IMR-90 (cell line): Measurements from ENCODE around the gene IL4R. TPM values are rescaled to one million over a fixed set of nuclear protein-coding genes. Genes with fewer than 3 reads are reported as not detected.

Experiments
- ATAC-seq: fragments of 200-7000 bp; cut with Tn5 transposase; 2 replicates; pipeline ENCODE4 v1.9.1; 2020; ENCODE audit warnings: low read depth, mild to moderate bottlenecking, moderate library complexity
- BruUV-seq: library from RNA; stranded (reverse); fragments of 400-500 nt; replicated peaks from 2 replicates; lab custom pipeline; 2021; lab: Mats Ljungman, UMichigan
- CTCF ChIA-PET: fragments of 300-600 bp; formaldehyde crosslinking; extraction: SDS; loops from one replicate; lab custom pipeline; 2021; ENCODE audit warnings: antibody characterized with exemption; lab: Yijun Ruan, JAX
- POLR2A ChIA-PET: fragments of 300-600 bp; sonication (Branson Sonifier 250); formaldehyde crosslinking; loops from one replicate; lab custom pipeline; 2022; ENCODE audit warnings: antibody characterized with exemption; ENCODE audit not compliant: unreplicated experiment; lab: Charles Lee
- DNase-seq: peaks from one replicate; pipeline ENCODE4 v3.0.0; 2013
- H2AFZ ChIP-seq: replicated peaks from 2 replicates; pipeline ENCODE3; 2013; ENCODE audit warnings: low read length, mild to moderate bottlenecking; ENCODE audit not compliant: poor library complexity
- H2AK5ac ChIP-seq: 2 replicates; pipeline ENCODE4 v1.6.1; 2013; ENCODE audit warnings: low read depth, low read length, inconsistent platforms
- H2AK9ac ChIP-seq: replicated peaks from 2 replicates; pipeline ENCODE3; 2013; ENCODE audit warnings: mild to moderate bottlenecking, low read depth, low read length, moderate library complexity; ENCODE audit not compliant: poor library complexity
- H2BK120ac ChIP-seq: 2 replicates; pipeline ENCODE4 v1.6.1; 2013; ENCODE audit warnings: low read depth, low read length, inconsistent platforms
- H2BK15ac ChIP-seq: 3 replicates; pipeline ENCODE4 v1.6.1; 2013; ENCODE audit warnings: low read depth, low read length, inconsistent platforms
- H2BK20ac ChIP-seq: 2 replicates; pipeline ENCODE4 v1.6.1; 2013; ENCODE audit warnings: low read depth, mild to moderate bottlenecking, inconsistent platforms, low read length, moderate library complexity
- H2BK5ac ChIP-seq: 2 replicates; pipeline ENCODE4 v1.6.1; 2013; ENCODE audit warnings: mild to moderate bottlenecking, low read depth, low read length, inconsistent platforms; ENCODE audit not compliant: poor library complexity, severe bottlenecking
- H3K14ac ChIP-seq: replicated peaks from 2 replicates; pipeline ENCODE4 v1.6.1; 2013; ENCODE audit warnings: low read depth, low read length, inconsistent platforms
- H3K18ac ChIP-seq: 2 replicates; pipeline ENCODE4 v1.6.1; 2013; ENCODE audit warnings: low read depth, low read length, control low read depth
- H3K23ac ChIP-seq: 2 replicates; pipeline ENCODE4 v1.6.1; 2013; ENCODE audit warnings: low read depth, low read length, inconsistent platforms
- H3K27ac ChIP-seq: 2 replicates; pipeline ENCODE4 v1.5.1; 2013; ENCODE audit warnings: mild to moderate bottlenecking, control low read depth, low read length; ENCODE audit not compliant: insufficient read depth
- H3K27me3 ChIP-seq: 2 replicates; pipeline ENCODE4 v1.6.1; 2013; ENCODE audit warnings: low read length; ENCODE audit not compliant: control insufficient read depth, insufficient read depth
- H3K36me3 ChIP-seq: 2 replicates; pipeline ENCODE4 v1.6.1; 2013; ENCODE audit warnings: low read length, mixed read lengths; ENCODE audit not compliant: control insufficient read depth, insufficient read depth
- H3K4ac ChIP-seq: 2 replicates; pipeline ENCODE4 v1.6.1; 2013; ENCODE audit warnings: low read depth, low read length, inconsistent platforms
- H3K4me1 ChIP-seq: 2 replicates; pipeline ENCODE4 v1.6.1; 2013; ENCODE audit warnings: low read length, mixed read lengths; ENCODE audit not compliant: control insufficient read depth, insufficient read depth
- H3K4me2 ChIP-seq: 2 replicates; pipeline ENCODE4 v1.6.1; 2013; ENCODE audit warnings: low read depth, mild to moderate bottlenecking, control low read depth, low read length, moderate library complexity
- H3K4me3 ChIP-seq: 2 replicates; pipeline ENCODE4 v1.5.1; 2013; ENCODE audit warnings: low read depth, mild to moderate bottlenecking, control low read depth, low read length, moderate library complexity; ENCODE audit not compliant: insufficient read depth
- H3K56ac ChIP-seq: 2 replicates; pipeline ENCODE4 v1.6.1; 2013; ENCODE audit warnings: low read length, inconsistent platforms; ENCODE audit not compliant: insufficient read depth; ENCODE audit errors: extremely low read depth
- H3K79me1 ChIP-seq, 2 experiments: 2 replicates each; pipeline ENCODE4 v1.6.1; 2013; ENCODE audit warnings: low read length in 2 of 2, inconsistent platforms in 1 of 2, low read depth in 1 of 2
- H3K9ac ChIP-seq: 2 replicates; pipeline ENCODE4 v1.6.1; 2013; ENCODE audit warnings: low read depth, low read length, control low read depth
- H3K9me1 ChIP-seq: 2 replicates; pipeline ENCODE4 v1.6.1; 2013; ENCODE audit warnings: low read length, inconsistent platforms; ENCODE audit not compliant: insufficient read depth
- H3K9me3 ChIP-seq: 2 replicates; pipeline ENCODE4 v1.6.1; 2013; ENCODE audit warnings: low read length; ENCODE audit not compliant: control insufficient read depth, insufficient read depth
- H4K20me1 ChIP-seq: 2 replicates; pipeline ENCODE4 v1.6.1; 2013; ENCODE audit warnings: low read length, inconsistent platforms; ENCODE audit not compliant: insufficient read depth
- H4K5ac ChIP-seq: 2 replicates; pipeline ENCODE4 v1.6.1; 2013; ENCODE audit warnings: mild to moderate bottlenecking, low read depth, low read length, control low read depth
- H4K8ac ChIP-seq, 2 experiments: 2 replicates each; pipeline ENCODE4 v1.6.1; 2013; ENCODE audit warnings: low read depth in 2 of 2, low read length in 2 of 2, control low read depth in 1 of 2, inconsistent platforms in 1 of 2
- H4K91ac ChIP-seq: 2 replicates; pipeline ENCODE4 v1.6.1; 2013; ENCODE audit warnings: low read depth, low read length, inconsistent platforms; ENCODE audit not compliant: insufficient read depth
- BHLHE40 ChIP-seq: fragments of 150-350 bp; IDR thresholded peaks from 2 replicates; pipeline ENCODE4 v1.6.1; 2016; ENCODE audit warnings: mild to moderate bottlenecking, low read depth, low read length
- CEBPB ChIP-seq: IDR thresholded peaks from 2 replicates; pipeline ENCODE4 v1.6.1; 2012; ENCODE audit warnings: low read depth, low read length, improper control_type of control experiment
- CHD1 ChIP-seq: IDR thresholded peaks from 2 replicates; pipeline ENCODE4 v1.6.1; 2012; ENCODE audit warnings: low read depth, low read length, improper control_type of control experiment
- FOS ChIP-seq: fragments of 150-350 bp; IDR thresholded peaks from 2 replicates; pipeline ENCODE4 v1.6.1; 2016; ENCODE audit warnings: low read depth, low read length
- MAFK ChIP-seq: IDR thresholded peaks from 2 replicates; pipeline ENCODE4 v1.6.1; 2012; ENCODE audit warnings: low read depth, low read length, improper control_type of control experiment
- MAZ ChIP-seq: IDR thresholded peaks from 2 replicates; pipeline ENCODE4 v1.6.1; 2012; ENCODE audit warnings: low read depth, mild to moderate bottlenecking, low read length, improper control_type of control experiment, moderate library complexity, borderline replicate concordance
- MXI1 ChIP-seq: IDR thresholded peaks from 2 replicates; pipeline ENCODE4 v1.6.1; 2012; ENCODE audit warnings: low read depth, mild to moderate bottlenecking, low read length, moderate library complexity, borderline replicate concordance
- NFE2L2 ChIP-seq: fragments of 150-350 bp; IDR thresholded peaks from 2 replicates; pipeline ENCODE4 v1.6.1; 2016; ENCODE audit warnings: low read depth, mild to moderate bottlenecking, low read length
- POLR2A ChIP-seq: IDR thresholded peaks from 2 replicates; pipeline ENCODE4 v1.6.1; 2012; ENCODE audit warnings: mild to moderate bottlenecking, low read depth, low read length
- RAD21 ChIP-seq: IDR thresholded peaks from 2 replicates; pipeline ENCODE4 v1.6.1; 2012; ENCODE audit warnings: low read length, improper control_type of control experiment
- RCOR1 ChIP-seq: IDR thresholded peaks from 2 replicates; pipeline ENCODE4 v1.6.1; 2012; ENCODE audit warnings: mild to moderate bottlenecking, low read length, improper control_type of control experiment; ENCODE audit not compliant: insufficient replicate concordance
- RFX5 ChIP-seq: IDR thresholded peaks from 2 replicates; pipeline ENCODE4 v1.8.0; 2012; ENCODE audit warnings: low read depth, mild to moderate bottlenecking, low read length, moderate library complexity
- SMC3 ChIP-seq: fragments of 150-350 bp; IDR thresholded peaks from 2 replicates; pipeline ENCODE4 v1.6.1; 2016; ENCODE audit warnings: low read depth, mild to moderate bottlenecking, antibody characterized with exemption, low read length, moderate library complexity
- WGBS, 2 experiments: methylation state at CpG; one replicate each; pipeline versions ENCODE4 v1.1.5 to v1.1.7; 2013; ENCODE audit warnings: missing lambda C conversion rate in 2 of 2; ENCODE audit not compliant: insufficient read length in 1 of 2; ENCODE audit errors: extremely low coverage in 2 of 2; 5-methylcytosine and 5-hydroxymethylcytosine counted together
- dilution Hi-C: fragments of 300-500 bp; cut with HindIII; formaldehyde crosslinking; loops from one replicate; pipeline ENCODE4 v1.14.3; 2018; ENCODE audit warnings: low sequenced_read_pairs; ENCODE audit not compliant: unreplicated experiment
- in situ Hi-C: fragments of 300-500 bp; cut with MboI; formaldehyde crosslinking; loops from 3 replicates; pipeline ENCODE4 v1.14.3; 2019; ENCODE audit warnings: low sequenced_read_pairs, inconsistent platforms, mixed read lengths
- intact Hi-C: fragments of 100-400 bp; cut with micrococcal nuclease; formaldehyde crosslinking; loops from 2 replicates; pipeline ENCODE4 v1.10.0; 2022
- polyA plus RNA-seq, 3 experiments: library from polyadenylated mRNA; depleted of rRNA; stranded (reverse); fragments of >200 nt; gene quantifications; 2 replicates each; pipeline ENCODE4 v1.2.3, GENCODE V29; 2012; ENCODE audit warnings: low replicate concordance in 1 of 3
- total RNA-seq: library from RNA; depleted of rRNA; stranded (reverse); fragments of >200 nt; gene quantifications from 2 replicates; pipeline ENCODE4 v1.2.3, GENCODE V29; 2012
- TF ChIP-seq, protein P1 (sequence below): fragments of 150-350 bp; IDR thresholded peaks from 2 replicates; pipeline ENCODE4 v1.6.1; 2017; ENCODE audit warnings: mild to moderate bottlenecking, antibody characterized with exemption, low read length, low read depth
- TF ChIP-seq, protein P2 (sequence below): conservative IDR thresholded peaks from 2 replicates; pipeline ENCODE4 v1.5.1; 2012; ENCODE audit warnings: mild to moderate bottlenecking, low read depth, low read length, improper control_type of control experiment
- TF ChIP-seq, protein P3 (sequence below): fragments of 150-350 bp; IDR thresholded peaks from 2 replicates; pipeline ENCODE4 v1.6.1; 2016; ENCODE audit warnings: low read depth, mild to moderate bottlenecking, low read length, moderate library complexity, borderline replicate concordance

The IL4R gene
- total and polyA plus RNA-seq, 2 of the 4 experiments (the other 2 are of a cell fraction): 6.3 to 18.7 TPM

DNA sequence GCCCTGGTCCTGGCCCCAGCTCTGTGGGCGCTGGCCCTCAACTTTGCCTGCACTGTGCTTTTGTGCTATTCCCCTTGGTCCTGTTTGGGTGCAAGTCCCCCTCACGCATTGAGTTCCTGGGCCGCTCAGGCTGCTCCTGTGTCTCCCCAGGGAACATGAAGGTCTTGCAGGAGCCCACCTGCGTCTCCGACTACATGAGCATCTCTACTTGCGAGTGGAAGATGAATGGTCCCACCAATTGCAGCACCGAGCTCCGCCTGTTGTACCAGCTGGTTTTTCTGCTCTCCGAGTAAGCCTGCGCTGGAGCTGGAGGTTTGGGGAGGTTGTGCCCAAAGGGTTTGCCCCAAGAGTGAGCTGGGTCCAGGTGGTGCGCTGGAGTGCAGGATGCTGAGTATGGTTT, 28.2 kb downstream of the IL4R start:
- Histone ChIP-seq H2AK5ac (no peak overlapping the region), H3K18ac (no peak overlapping the region), H2BK15ac (no peak overlapping the region), H4K91ac (no peak overlapping the region), H3K27me3 (no peaks in the 10 kb centered on the region), H3K9me3 (no peaks in the 10 kb centered on the region), H3K9ac (no peak overlapping the region), H2BK5ac (no peak overlapping the region), H3K14ac (no peak overlapping the region), H4K8ac (no peak overlapping the region), H2AK9ac (peak overlapping the region; percentile 50), H3K56ac (no peak overlapping the region), H2AFZ (no peak overlapping the region), H4K5ac (no peak overlapping the region), H3K4me3 (no peak overlapping the region), H3K27ac (no peak overlapping the region), H3K23ac (no peak overlapping the region), H3K4me2 (no peak overlapping the region), H2BK120ac (no peak overlapping the region), H3K36me3 (peaks cover 82% of the 10 kb centered on the region), H4K20me1 (peaks cover 11% of the 10 kb centered on the region; the same call in 1 of the 2 replicates), H2BK20ac (no peak overlapping the region), H3K9me1 (peaks cover 22% of the 10 kb centered on the region), H3K79me1 (peaks cover 49 to 78% of the 10 kb centered on the region in 2 experiments), H3K4me1 (no peaks in the 10 kb centered on the region), H3K4ac (no peak overlapping the region)
- no peak for TF ChIP-seq NFE2L2
- TF ChIP-seq, protein P1, sequence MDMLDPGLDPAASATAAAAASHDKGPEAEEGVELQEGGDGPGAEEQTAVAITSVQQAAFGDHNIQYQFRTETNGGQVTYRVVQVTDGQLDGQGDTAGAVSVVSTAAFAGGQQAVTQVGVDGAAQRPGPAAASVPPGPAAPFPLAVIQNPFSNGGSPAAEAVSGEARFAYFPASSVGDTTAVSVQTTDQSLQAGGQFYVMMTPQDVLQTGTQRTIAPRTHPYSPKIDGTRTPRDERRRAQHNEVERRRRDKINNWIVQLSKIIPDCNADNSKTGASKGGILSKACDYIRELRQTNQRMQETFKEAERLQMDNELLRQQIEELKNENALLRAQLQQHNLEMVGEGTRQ: no peak
- TF ChIP-seq MAFK: no peak
- TF ChIP-seq CEBPB: no peak
- TF ChIP-seq MXI1: no peak
- TF ChIP-seq, protein P2, sequence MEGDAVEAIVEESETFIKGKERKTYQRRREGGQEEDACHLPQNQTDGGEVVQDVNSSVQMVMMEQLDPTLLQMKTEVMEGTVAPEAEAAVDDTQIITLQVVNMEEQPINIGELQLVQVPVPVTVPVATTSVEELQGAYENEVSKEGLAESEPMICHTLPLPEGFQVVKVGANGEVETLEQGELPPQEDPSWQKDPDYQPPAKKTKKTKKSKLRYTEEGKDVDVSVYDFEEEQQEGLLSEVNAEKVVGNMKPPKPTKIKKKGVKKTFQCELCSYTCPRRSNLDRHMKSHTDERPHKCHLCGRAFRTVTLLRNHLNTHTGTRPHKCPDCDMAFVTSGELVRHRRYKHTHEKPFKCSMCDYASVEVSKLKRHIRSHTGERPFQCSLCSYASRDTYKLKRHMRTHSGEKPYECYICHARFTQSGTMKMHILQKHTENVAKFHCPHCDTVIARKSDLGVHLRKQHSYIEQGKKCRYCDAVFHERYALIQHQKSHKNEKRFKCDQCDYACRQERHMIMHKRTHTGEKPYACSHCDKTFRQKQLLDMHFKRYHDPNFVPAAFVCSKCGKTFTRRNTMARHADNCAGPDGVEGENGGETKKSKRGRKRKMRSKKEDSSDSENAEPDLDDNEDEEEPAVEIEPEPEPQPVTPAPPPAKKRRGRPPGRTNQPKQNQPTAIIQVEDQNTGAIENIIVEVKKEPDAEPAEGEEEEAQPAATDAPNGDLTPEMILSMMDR: no peak
- TF ChIP-seq POLR2A: no peak
- TF ChIP-seq MAZ: no peak
- TF ChIP-seq, protein P3, sequence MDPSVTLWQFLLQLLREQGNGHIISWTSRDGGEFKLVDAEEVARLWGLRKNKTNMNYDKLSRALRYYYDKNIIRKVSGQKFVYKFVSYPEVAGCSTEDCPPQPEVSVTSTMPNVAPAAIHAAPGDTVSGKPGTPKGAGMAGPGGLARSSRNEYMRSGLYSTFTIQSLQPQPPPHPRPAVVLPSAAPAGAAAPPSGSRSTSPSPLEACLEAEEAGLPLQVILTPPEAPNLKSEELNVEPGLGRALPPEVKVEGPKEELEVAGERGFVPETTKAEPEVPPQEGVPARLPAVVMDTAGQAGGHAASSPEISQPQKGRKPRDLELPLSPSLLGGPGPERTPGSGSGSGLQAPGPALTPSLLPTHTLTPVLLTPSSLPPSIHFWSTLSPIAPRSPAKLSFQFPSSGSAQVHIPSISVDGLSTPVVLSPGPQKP: no peak
- TF ChIP-seq BHLHE40: no peak
- TF ChIP-seq CHD1: no peak
- TF ChIP-seq SMC3: no peak
- no peak for TF ChIP-seq RFX5
- TF ChIP-seq RAD21: no peak
- no peak for TF ChIP-seq RCOR1
- no peak for TF ChIP-seq FOS
- no TSS peak for BruUV-seq
- in situ Hi-C loops (no loop called here), intact Hi-C loops (no loop called here), dilution Hi-C loops (no loop called here)
- DNase-seq (no peak), ATAC-seq (no peak)
- 94% methylated on average over 11 of the region's 11 CpGs; no CpG with 5 or more reads in 1 of the 2 experiments for WGBS, 2 experiments
- POLR2A ChIA-PET: no interaction called here
- CTCF ChIA-PET: no interaction called here
